ENCODE data around the gene GLT6D1.

Gene GLT6D1

DNA sequence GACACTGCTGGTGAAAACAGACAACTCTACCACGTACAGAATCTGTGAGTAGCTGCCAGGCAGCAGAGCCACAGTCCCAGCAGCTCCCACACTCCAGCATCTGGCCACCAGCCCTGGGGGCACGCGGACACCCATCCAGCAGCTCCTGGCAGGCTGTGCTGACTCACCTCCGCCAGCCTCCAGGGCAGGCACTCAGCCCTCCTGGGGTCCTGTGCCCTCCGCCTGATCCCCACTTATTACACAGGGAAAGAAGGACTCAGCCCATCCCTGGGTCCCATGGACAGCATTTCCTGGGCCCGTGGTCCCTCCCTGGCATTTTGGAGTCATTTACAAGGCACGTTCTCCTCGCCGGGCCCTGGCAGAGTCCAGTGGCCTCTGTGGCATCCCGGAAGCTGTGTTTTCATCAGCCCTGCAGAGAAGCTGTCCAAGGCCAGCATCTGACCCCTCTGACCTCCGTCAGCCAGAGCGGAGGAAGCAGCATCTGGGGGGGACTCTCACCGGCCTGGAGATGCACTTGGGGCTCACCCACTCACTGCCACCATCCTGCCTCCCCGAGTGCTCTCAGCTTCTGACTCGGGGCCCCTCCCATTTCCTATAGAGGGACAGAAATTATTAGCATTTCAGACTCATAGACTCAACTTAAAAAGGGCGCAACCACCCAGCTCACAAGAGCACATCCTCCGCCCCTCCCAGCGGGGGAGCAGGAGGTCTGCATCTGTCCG, 56.2 kb downstream of the GLT6D1 start:
- DNase-seq: no peak

DNA sequence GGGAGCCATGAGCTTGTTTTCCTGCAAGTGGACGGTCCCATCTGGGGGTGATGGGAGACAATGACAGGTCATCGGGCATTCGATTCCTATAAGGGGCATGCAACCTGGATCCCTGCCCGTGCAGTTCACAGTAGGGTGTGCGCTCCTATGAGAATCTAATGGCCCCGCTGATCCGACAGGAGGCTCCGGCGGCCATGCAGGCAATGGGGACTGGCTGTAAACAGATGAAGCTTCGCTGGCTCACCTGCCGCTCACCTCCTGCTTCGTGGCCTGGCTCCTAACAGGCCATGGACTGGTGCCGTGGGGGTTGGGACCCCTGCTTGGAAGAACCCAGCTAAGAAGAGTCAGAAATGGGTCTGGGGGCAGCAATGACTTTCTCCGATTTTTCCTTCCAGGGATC, 56.8 kb downstream of the GLT6D1 start:
- no peak for DNase-seq

DNA sequence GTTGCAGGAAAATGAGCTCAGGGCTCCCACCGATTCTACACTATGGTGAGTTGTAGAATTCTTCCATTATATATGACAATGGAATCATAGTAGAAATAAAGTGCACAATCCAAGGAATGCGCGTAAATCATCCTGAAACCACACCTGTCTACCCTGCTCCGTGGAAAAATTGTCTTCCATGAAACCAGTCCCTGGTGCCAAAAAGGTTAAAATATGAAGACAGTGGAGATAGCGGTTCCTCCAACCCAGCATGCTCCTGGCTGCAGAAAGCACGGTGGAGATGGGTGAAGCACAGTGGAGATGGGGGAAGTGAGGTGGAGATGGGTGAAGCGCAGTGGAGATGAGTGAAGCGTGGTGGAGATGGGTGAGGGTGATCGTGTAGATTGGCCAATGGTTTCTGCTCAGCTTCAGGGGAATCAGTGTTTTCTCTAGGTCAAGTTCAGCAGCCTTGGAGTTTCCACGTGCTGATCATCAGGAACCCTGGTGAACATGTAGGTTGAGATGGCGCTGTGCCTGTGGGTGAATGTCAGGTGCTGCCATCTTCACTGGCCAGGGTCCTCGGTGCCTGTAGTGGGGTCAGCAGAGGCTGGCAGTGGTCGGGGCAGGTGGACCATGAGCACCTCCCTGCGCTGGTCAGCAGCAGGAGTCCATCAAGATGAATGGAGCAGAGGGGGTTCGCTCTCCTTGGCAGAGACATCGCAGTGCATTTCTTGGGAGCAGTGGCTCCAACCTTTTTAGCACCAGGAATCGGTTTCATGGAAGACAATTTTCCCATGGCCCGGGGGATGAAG, 57.5 kb downstream of the GLT6D1 start:
- no peak for DNase-seq

DNA sequence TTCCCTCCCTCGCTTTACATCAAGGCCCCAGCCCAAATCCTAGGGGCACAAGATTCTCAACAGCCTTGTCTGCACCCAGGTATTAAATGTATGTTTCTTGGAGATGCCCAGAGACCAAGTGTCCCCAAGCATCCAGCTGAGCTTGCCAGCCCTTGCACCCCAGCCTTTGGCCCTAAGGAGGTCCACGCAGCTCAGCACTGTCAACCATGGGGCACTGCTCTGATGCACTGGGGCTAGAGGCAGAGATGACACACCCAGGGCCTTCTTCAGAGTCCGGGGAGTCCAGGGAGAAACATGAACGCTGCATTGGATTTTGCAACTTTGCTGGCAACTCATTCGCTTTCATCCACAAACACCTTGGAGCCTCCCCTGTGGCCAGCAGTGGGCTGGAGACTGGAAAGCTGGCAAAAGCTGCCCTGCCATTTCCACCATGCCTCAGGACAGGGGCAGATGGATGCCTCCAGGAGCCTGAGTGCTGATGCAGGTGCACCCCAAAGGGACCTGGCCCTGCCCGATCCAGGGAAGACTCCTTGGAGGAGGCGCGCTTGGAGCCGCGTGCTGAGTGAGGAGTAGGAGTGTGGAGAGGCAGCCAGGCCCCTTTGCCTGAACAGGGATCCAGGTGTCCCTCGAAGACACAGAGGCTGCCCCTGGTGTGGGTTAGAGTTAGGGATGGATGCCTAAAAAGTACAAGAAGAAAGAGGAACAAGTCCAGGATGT, 58.5 kb downstream of the GLT6D1 start:
- DNase-seq: no peak

DNA sequence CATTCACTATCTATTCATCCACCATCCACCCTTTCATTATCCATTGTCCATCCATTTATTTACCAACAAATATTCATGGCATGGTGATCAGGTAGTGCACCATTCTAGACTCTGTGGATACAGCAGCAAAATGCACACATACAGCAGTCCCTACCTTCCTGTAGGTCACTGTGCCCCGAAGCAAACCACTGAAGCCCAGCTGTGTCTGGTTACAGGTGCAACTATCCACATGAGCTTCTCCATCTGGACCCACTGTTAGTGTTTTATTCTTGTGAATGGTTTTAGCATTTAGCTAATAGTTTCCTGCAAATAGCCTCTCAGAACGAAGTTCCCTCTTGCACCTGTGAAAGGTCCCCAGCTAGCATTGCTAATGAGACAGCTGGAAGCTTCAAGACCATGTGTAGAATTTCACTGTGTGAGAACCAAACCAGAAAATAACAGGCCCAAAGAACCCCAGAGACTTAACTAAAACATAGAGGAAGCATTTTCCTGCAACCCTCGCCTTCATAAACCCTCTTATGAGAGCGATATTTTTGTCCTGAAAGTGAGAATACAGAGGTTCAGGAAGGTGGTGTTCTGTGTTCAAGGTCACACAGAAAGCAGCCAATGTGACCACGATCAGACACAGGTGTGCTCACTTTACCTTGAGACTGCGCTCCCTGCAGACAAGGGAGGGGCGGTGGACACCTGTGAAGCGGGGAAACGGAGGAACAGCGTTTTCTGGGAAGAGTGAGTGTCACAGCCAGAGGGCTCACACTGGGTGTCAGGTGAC, 59.3 kb downstream of the GLT6D1 start:
- no peak for DNase-seq

DNA sequence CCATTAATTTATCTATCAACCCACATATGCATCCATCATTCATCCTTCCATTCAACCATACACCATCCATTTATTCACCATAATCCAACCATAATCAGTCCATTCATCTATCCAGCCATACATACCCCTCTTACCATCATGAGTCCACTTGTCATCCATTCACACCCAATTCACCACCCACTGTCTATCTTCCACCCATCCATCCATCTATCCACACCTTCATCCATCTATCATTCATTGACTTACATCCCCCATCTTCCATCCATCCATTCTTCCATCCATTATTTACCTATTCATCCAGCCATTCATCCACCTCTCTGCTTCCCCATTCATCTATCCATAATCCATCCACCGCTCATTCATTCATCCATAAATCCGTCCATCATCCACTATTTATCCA, 60.0 kb downstream of the GLT6D1 start:
- no peak for DNase-seq

DNA sequence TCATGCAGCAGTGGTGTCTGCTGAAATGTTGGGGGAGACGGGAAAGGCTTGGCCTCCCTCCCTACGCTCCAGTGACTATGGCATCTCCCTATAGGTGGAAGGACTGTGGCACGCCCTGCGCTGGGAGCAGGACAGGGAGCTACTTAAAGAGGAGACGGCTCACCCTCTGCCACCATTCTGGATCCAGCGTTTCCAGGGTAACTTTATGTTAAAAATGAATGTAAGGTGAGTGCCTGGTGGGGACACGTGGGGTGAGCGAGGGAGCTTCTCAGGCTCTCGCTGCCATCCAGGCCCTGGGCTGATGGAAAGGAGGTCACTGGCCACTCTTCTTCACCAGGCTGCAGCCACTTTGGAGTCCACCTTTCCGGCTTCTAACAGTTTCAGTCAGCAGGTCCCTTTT, 62.1 kb downstream of the GLT6D1 start:
- no peak for DNase-seq

DNA sequence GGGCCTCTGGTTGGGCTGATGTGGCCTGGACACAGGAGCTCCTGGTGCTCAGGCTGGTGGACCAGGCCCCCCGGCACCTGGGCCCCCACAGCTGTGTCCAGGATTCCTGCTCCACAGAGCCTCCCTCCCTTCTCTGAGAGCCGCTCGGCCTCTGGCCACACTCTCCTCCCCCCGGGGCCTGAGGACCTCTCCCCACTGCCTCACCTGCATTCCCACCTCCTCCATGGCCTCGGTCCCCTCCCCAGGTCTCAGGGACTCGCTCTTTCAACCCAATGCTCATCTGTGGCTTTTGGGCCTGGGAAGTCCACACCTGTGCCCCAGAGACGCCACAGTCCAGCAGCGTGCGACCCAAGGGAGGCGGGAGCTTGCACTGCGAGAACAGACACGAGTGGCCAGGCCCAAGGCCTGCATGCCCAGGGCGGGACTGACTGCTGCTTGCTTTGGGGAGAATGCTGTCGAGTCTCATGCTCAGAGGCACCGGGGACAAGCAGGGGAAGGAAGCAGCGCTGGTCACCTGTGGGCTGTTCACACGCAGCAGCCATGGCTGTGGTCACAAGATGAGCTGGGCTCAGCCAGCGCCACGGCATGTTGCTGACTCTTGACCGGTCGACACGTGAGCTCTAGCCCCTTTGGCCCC, 63.2 kb downstream of the GLT6D1 start:
- no peak for DNase-seq

DNA sequence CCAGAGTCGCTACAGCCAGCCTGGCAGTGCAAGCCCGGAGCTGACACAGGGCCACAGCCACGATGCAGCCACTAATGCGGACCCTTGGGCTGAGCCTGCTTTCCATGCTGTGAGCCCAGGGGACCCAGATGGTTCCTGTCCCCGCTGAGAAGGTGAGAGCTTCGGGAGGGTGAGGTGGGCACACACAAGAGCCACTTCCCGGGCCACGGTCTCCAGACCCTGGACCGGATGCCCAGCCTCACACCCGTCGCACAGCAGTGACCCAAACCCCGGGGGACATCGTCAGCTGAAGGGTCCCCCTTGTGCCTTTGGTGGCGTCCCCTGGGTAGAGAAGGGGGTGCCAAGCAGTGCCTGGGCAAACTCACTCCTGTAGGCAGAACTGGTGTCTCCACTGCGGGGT, 64.4 kb downstream of the GLT6D1 start:
- DNase-seq: no peak

DNA sequence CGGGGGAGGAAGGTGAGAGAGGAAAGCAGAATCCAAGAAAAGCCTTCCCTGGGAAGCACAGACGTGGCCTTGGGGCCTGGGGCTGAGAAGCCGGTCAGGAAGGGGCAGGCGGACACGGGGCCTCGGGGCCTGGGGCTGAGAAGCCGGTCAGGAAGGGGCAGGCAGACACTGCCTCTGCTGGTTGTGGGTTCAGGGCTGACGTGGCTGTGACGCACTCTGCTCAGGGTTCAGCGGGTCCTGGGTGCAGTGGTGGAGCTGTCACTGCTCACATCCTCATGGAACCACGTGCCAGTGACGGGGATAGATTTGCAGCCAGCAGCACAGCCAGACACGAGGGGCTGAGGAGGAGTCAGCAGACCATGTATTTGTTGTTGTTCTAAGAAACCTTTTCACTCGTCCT, 65.0 kb downstream of the GLT6D1 start:
- no peak for DNase-seq
